ENCODE measurements around the gene PI4KB.

PI4KB gene

GRCh38 chr1:151334822-151335221 is 7.6 kb upstream of the PI4KB start:
- Histone ChIP-seq H3K36me3 (ENCODE audit: control insufficient read depth in 1 of 2, insufficient read depth in 2 of 2, low read length in 2 of 2) (no peaks in the 10 kb centered on the region), H3K18ac (ENCODE audit: low read length) (no peak overlapping the region), H3K4me2 (ENCODE audit: low read length) (no peak overlapping the region), H3K23ac (ENCODE audit: low read length) (no peak overlapping the region), H2BK5ac (ENCODE audit: low read depth, low read length, poor library complexity) (no peak overlapping the region), H3K14ac (ENCODE audit: low read length) (no peak overlapping the region), H2BK120ac (ENCODE audit: insufficient read depth, low read length, poor library complexity) (no peak overlapping the region), H4K12ac (ENCODE audit: low read depth, low read length) (no peak overlapping the region), H3K79me2 (ENCODE audit: control insufficient read depth, insufficient read depth, low read length, poor library complexity) (no peaks in the 10 kb centered on the region), H3K27ac (ENCODE audit: low read depth, low read length) (no peak overlapping the region), H4K8ac (ENCODE audit: low read depth, low read length) (no peak overlapping the region), H3K79me1 (ENCODE audit: low read length) (no peaks in the 10 kb centered on the region), H2AFZ (ENCODE audit: insufficient read depth, low read length, poor library complexity) (no peak overlapping the region), H2AK5ac (ENCODE audit: low read length) (no peak overlapping the region), H3K4me1 (ENCODE audit: control insufficient read depth in 1 of 2, insufficient read depth in 2 of 2, low read length in 2 of 2) (no peaks in the 10 kb centered on the region), H3K4me3 (ENCODE audit: low read depth, low read length) (no peak overlapping the region), H3K9ac (ENCODE audit: low read length) (no peak overlapping the region), H4K91ac (ENCODE audit: low read depth, low read length) (no peak overlapping the region), H3K4ac (ENCODE audit: low read depth, low read length) (no peak overlapping the region), H2BK12ac (ENCODE audit: low read length) (no peak overlapping the region), H3K27me3 (ENCODE audit: insufficient read depth, low read length) (no peaks in the 10 kb centered on the region), H3K9me3 (ENCODE audit: insufficient read depth, low read depth, low read length) (no peaks in the 10 kb centered on the region)
- DNase-seq = no peak
- 100% methylated on average over 1 of the region's 5 CpGs for WGBS (ENCODE audit: extremely low coverage, insufficient coverage, insufficient read length)

DNA sequence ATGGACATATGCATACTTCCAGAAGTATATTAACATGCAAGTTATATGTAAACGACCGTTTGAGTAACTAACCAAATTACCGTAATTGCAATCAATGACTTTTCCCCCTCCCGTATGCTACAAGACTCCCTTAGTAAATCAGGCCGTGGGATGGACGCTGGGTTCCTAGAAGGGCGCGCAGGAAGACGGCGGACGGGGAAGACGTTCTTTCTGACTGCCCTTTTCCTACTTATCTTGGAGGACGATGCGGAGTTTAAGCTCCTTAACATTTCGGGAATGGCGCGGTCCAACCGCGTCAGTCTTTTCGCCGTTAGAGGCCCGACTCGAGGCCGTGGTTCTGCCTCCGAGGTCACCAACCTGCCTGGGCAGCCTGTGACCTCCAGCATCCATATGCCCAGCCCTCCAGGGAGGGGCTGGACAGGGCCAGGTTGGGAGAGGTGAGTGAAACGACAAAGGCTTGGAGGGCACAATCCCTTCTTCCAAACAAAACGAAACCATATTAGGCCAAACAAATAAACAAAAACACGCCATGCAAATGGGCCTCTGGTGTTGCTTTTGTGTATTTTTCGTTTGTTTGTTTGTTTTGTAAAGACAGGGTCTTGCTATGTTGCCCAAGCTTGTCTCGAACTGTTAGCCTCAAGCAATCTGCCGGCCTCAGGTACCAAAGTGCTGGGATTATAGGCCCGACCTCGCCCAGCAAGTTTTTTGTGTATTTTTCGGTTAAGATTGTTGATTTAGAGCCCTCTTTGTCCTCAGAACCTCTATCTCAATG is 873 bp upstream of the PI4KB start:
- Histone ChIP-seq H3K18ac (ENCODE audit: low read length) (no peak overlapping the region), H3K4ac (ENCODE audit: low read depth, low read length) (peak overlapping the region; percentile 48), H2BK120ac (ENCODE audit: insufficient read depth, low read length, poor library complexity) (peak overlapping the region; percentile 61), H2AK5ac (ENCODE audit: low read length) (peak overlapping the region; percentile 2), H2AFZ (ENCODE audit: insufficient read depth, low read length, poor library complexity) (peak overlapping the region; percentile 93), H3K79me2 (ENCODE audit: control insufficient read depth, insufficient read depth, low read length, poor library complexity) (peaks cover 7% of the 10 kb centered on the region), H3K9me3 (ENCODE audit: insufficient read depth, low read depth, low read length) (peaks cover 2% of the 10 kb centered on the region), H3K4me3 (ENCODE audit: low read depth, low read length) (peak overlapping the region; percentile 51), H3K23ac (ENCODE audit: low read length) (no peak overlapping the region), H2BK5ac (ENCODE audit: low read depth, low read length, poor library complexity) (no peak overlapping the region), H3K27me3 (ENCODE audit: insufficient read depth, low read length) (no peaks in the 10 kb centered on the region), H3K27ac (ENCODE audit: low read depth, low read length) (peak overlapping the region; percentile 13), H3K36me3 (ENCODE audit: control insufficient read depth in 1 of 2, insufficient read depth in 2 of 2, low read length in 2 of 2) (peaks cover 7 to 8% of the 10 kb centered on the region in 2 experiments), H3K4me1 (ENCODE audit: control insufficient read depth in 1 of 2, insufficient read depth in 2 of 2, low read length in 2 of 2) (peaks cover 10 to 18% of the 10 kb centered on the region in 2 experiments), H2BK12ac (ENCODE audit: low read length) (no peak overlapping the region), H4K91ac (ENCODE audit: low read depth, low read length) (peak overlapping the region; percentile 29), H4K8ac (ENCODE audit: low read depth, low read length) (peak overlapping the region; percentile 88), H3K4me2 (ENCODE audit: low read length) (peak overlapping the region; percentile 91), H3K9ac (ENCODE audit: low read length) (no peak overlapping the region), H3K79me1 (ENCODE audit: low read length) (peaks cover 11% of the 10 kb centered on the region), H3K14ac (ENCODE audit: low read length) (peak overlapping the region; percentile 57), H4K12ac (ENCODE audit: low read depth, low read length) (peak overlapping the region; percentile 54)
- DNase-seq = peak in 1 of 2 donors; percentile 43
- no CpG with 5 or more reads among the region's 34 CpGs for WGBS (ENCODE audit: extremely low coverage, insufficient coverage, insufficient read length)

- H4K8ac ChIP-seq (ENCODE audit: low read depth, low read length) = peak overlapping the region; percentile 57
- no CpG with 5 or more reads among the region's 12 CpGs for WGBS (ENCODE audit: extremely low coverage, insufficient coverage, insufficient read length)
- H3K79me1 ChIP-seq (ENCODE audit: low read length) = peaks cover 11% of the 10 kb centered on the region
- peak in 1 of 2 donors; percentile 49 for DNase-seq
- H2BK12ac ChIP-seq (ENCODE audit: low read length) = peak overlapping the region; percentile 8
- H3K9ac ChIP-seq (ENCODE audit: low read length) = peak overlapping the region; percentile 84
- H3K23ac ChIP-seq (ENCODE audit: low read length) = no peak overlapping the region
- peak overlapping the region; percentile 81 for H2BK5ac ChIP-seq (ENCODE audit: low read depth, low read length, poor library complexity)
- peaks cover 2% of the 10 kb centered on the region for H3K9me3 ChIP-seq (ENCODE audit: insufficient read depth, low read depth, low read length)
- peak overlapping the region; percentile 79 for H4K91ac ChIP-seq (ENCODE audit: low read depth, low read length)
- H2BK120ac ChIP-seq (ENCODE audit: insufficient read depth, low read length, poor library complexity) = peak overlapping the region; percentile 63
- H3K27ac ChIP-seq (ENCODE audit: low read depth, low read length) = peak overlapping the region; percentile 78
- peak overlapping the region; percentile 97 for H3K4ac ChIP-seq (ENCODE audit: low read depth, low read length)
- H3K27me3 ChIP-seq (ENCODE audit: insufficient read depth, low read length) = no peaks in the 10 kb centered on the region
- peaks cover 7% of the 10 kb centered on the region for H3K79me2 ChIP-seq (ENCODE audit: control insufficient read depth, insufficient read depth, low read length, poor library complexity)
- H4K12ac ChIP-seq (ENCODE audit: low read depth, low read length) = peak overlapping the region; percentile 37
- peak overlapping the region; percentile 33 for H3K18ac ChIP-seq (ENCODE audit: low read length)
- H2AK5ac ChIP-seq (ENCODE audit: low read length) = peak overlapping the region; percentile 91
- peaks cover 8 to 10% of the 10 kb centered on the region in 2 experiments for H3K36me3 ChIP-seq (ENCODE audit: control insufficient read depth in 1 of 2, insufficient read depth in 2 of 2, low read length in 2 of 2)
- H3K4me1 ChIP-seq (ENCODE audit: control insufficient read depth in 1 of 2, insufficient read depth in 2 of 2, low read length in 2 of 2) = peaks cover 10 to 18% of the 10 kb centered on the region in 2 experiments
- H3K4me2 ChIP-seq (ENCODE audit: low read length) = peak overlapping the region; percentile 91
- peak overlapping the region; percentile 70 for H3K4me3 ChIP-seq (ENCODE audit: low read depth, low read length)
- H3K14ac ChIP-seq (ENCODE audit: low read length) = peak overlapping the region; percentile 85
- H2AFZ ChIP-seq (ENCODE audit: insufficient read depth, low read length, poor library complexity) = peak overlapping the region; percentile 71
Observed at GRCh38 chr1:151326619-151327222, 495 bp downstream of the PI4KB start.

DNA sequence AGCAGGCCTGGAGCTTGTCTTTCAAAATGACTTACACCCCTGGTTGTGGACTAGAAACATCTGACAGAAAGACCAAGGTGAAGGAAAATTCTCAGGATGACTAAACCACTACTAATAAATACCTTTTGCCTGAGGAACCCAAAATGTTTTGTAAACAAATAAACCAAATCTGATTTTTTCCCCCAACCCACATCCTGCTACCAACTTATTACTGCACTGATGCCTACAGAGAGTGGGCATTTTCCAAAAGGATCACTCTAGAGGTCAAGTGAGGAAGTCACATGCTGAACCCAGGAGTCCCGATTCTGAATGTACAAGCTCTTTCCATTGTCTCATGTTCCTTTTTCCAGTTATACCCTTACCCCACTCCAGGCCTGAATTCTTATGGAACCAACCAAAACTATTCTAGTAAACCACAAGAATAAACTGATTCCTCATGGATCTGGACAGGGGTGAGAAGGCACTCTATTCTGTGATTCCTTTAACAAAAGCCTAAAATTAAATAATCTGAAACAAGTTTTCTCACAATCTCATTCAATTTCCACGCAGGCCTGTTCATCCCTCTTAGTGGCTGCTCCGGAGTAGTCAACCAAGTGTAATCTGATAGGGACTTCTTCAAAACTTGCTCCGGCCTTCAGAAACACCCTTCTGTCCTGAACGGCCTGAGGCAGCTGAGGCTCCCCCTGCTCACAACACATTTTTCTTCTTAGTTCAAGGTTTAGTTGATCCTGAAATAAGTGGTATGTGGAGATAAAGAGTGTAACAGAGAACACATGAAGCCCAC is 1.4 kb downstream of the PI4KB start:
- H3K9ac ChIP-seq (ENCODE audit: low read length) = peak overlapping the region; percentile 59
- H2BK5ac ChIP-seq (ENCODE audit: low read depth, low read length, poor library complexity) = no peak overlapping the region
- no peak overlapping the region for H2AFZ ChIP-seq (ENCODE audit: insufficient read depth, low read length, poor library complexity)
- peaks cover 12 to 13% of the 10 kb centered on the region in 2 experiments for H3K36me3 ChIP-seq (ENCODE audit: control insufficient read depth in 1 of 2, insufficient read depth in 2 of 2, low read length in 2 of 2)
- peak in 1 of 2 donors; percentile 59 for DNase-seq
- peaks cover 11% of the 10 kb centered on the region for H3K79me1 ChIP-seq (ENCODE audit: low read length)
- no peak overlapping the region for H2BK12ac ChIP-seq (ENCODE audit: low read length)
- no peak overlapping the region for H3K14ac ChIP-seq (ENCODE audit: low read length)
- no peak overlapping the region for H3K4me3 ChIP-seq (ENCODE audit: low read depth, low read length)
- H2AK5ac ChIP-seq (ENCODE audit: low read length) = no peak overlapping the region
- no peak overlapping the region for H3K23ac ChIP-seq (ENCODE audit: low read length)
- no peaks in the 10 kb centered on the region for H3K27me3 ChIP-seq (ENCODE audit: insufficient read depth, low read length)
- no peak overlapping the region for H4K12ac ChIP-seq (ENCODE audit: low read depth, low read length)
- H2BK120ac ChIP-seq (ENCODE audit: insufficient read depth, low read length, poor library complexity) = no peak overlapping the region
- peaks cover 10 to 18% of the 10 kb centered on the region in 2 experiments for H3K4me1 ChIP-seq (ENCODE audit: control insufficient read depth in 1 of 2, insufficient read depth in 2 of 2, low read length in 2 of 2)
- no peak overlapping the region for H3K18ac ChIP-seq (ENCODE audit: low read length)
- H3K79me2 ChIP-seq (ENCODE audit: control insufficient read depth, insufficient read depth, low read length, poor library complexity) = peaks cover 7% of the 10 kb centered on the region
- peaks cover 2% of the 10 kb centered on the region for H3K9me3 ChIP-seq (ENCODE audit: insufficient read depth, low read depth, low read length)
- no peak overlapping the region for H4K8ac ChIP-seq (ENCODE audit: low read depth, low read length)
- WGBS (ENCODE audit: extremely low coverage, insufficient coverage, insufficient read length) = no CpG with 5 or more reads among the region's 5 CpGs
- H4K91ac ChIP-seq (ENCODE audit: low read depth, low read length) = no peak overlapping the region
- H3K4me2 ChIP-seq (ENCODE audit: low read length) = peak overlapping the region; percentile 91
- H3K27ac ChIP-seq (ENCODE audit: low read depth, low read length) = peak overlapping the region; percentile 46
- peak overlapping the region; percentile 51 for H3K4ac ChIP-seq (ENCODE audit: low read depth, low read length)

Measured in trophoblast cell (in vitro differentiated cells and primary cell).